ENCODE results near the gene DROSHA.

The DROSHA gene

GRCh38 chr5:31434898-31435297 lies 97.0 kb downstream of the DROSHA start:
- TF ChIP-seq PAX5 (IDR thresholded peaks at IDR 0.05; ENCODE audit: insufficient read depth, low read length, severe bottlenecking): no peak
- no peak for TF ChIP-seq SPI1 (IDR thresholded peaks at IDR 0.05; ENCODE audit: low read depth, low read length)
- TF ChIP-seq POLR2AphosphoS5 (IDR thresholded peaks at IDR 0.05; ENCODE audit: low read depth, low read length): no peak
- no peak for TF ChIP-seq TAF1 (IDR thresholded peaks at IDR 0.05; ENCODE audit: low read depth, low read length)
- no peak for TF ChIP-seq POU2F2 (IDR thresholded peaks at IDR 0.05; ENCODE audit: low read depth, low read length)
- no peak for TF ChIP-seq POLR2A (IDR thresholded peaks at IDR 0.05; ENCODE audit: low read depth, low read length)
- FAIRE-seq (no peak), DNase-seq (ENCODE audit: insufficient read length, low spot score) (no peak)

GRCh38 chr5:31433229-31433628 lies 98.7 kb downstream of the DROSHA start:
- DNase-seq (ENCODE audit: insufficient read length, low spot score) (no peak), FAIRE-seq (no peak)
- TF ChIP-seq POU2F2 (IDR thresholded peaks at IDR 0.05; ENCODE audit: low read depth, low read length): no peak
- no peak for TF ChIP-seq TAF1 (IDR thresholded peaks at IDR 0.05; ENCODE audit: low read depth, low read length)
- TF ChIP-seq PAX5 (IDR thresholded peaks at IDR 0.05; ENCODE audit: insufficient read depth, low read length, severe bottlenecking): no peak
- TF ChIP-seq SPI1 (IDR thresholded peaks at IDR 0.05; ENCODE audit: low read depth, low read length): no peak
- no peak for TF ChIP-seq POLR2AphosphoS5 (IDR thresholded peaks at IDR 0.05; ENCODE audit: low read depth, low read length)
- TF ChIP-seq POLR2A (IDR thresholded peaks at IDR 0.05; ENCODE audit: low read depth, low read length): no peak

GRCh38 chr5:31427724-31428309 lies 104.1 kb downstream of the DROSHA start:
- no peak for TF ChIP-seq POLR2AphosphoS5 (IDR thresholded peaks at IDR 0.05; ENCODE audit: low read depth, low read length)
- TF ChIP-seq TAF1 (IDR thresholded peaks at IDR 0.05; ENCODE audit: low read depth, low read length): no peak
- TF ChIP-seq SPI1 (IDR thresholded peaks at IDR 0.05; ENCODE audit: low read depth, low read length): no peak
- no peak for TF ChIP-seq PAX5 (IDR thresholded peaks at IDR 0.05; ENCODE audit: insufficient read depth, low read length, severe bottlenecking)
- TF ChIP-seq POLR2A (IDR thresholded peaks at IDR 0.05; ENCODE audit: low read depth, low read length): no peak
- no peak for TF ChIP-seq POU2F2 (IDR thresholded peaks at IDR 0.05; ENCODE audit: low read depth, low read length)
- DNase-seq (ENCODE audit: insufficient read length, low spot score): no peak
- FAIRE-seq: no peak

GRCh38 chr5:31427013-31427723 lies 104.7 kb downstream of the DROSHA start:
- FAIRE-seq: no peak
- no peak for DNase-seq (ENCODE audit: insufficient read length, low spot score)
- no peak for TF ChIP-seq POLR2AphosphoS5 (IDR thresholded peaks at IDR 0.05; ENCODE audit: low read depth, low read length)

- no peak for FAIRE-seq
- no peak for TF ChIP-seq POU2F2 (IDR thresholded peaks at IDR 0.05; ENCODE audit: low read depth, low read length)
- TF ChIP-seq POLR2A (IDR thresholded peaks at IDR 0.05; ENCODE audit: low read depth, low read length): no peak
- TF ChIP-seq POLR2AphosphoS5 (IDR thresholded peaks at IDR 0.05; ENCODE audit: low read depth, low read length): no peak
- no peak for TF ChIP-seq SPI1 (IDR thresholded peaks at IDR 0.05; ENCODE audit: low read depth, low read length)
- no peak for TF ChIP-seq PAX5 (IDR thresholded peaks at IDR 0.05; ENCODE audit: insufficient read depth, low read length, severe bottlenecking)
- TF ChIP-seq TAF1 (IDR thresholded peaks at IDR 0.05; ENCODE audit: low read depth, low read length): no peak
- DNase-seq (ENCODE audit: insufficient read length, low spot score): no peak
Observed at GRCh38 chr5:31421806-31422586, 109.9 kb downstream of the DROSHA start.

GRCh38 chr5:31417512-31417911 lies 114.4 kb downstream of the DROSHA start:
- TF ChIP-seq PAX5 (IDR thresholded peaks at IDR 0.05; ENCODE audit: insufficient read depth, low read length, severe bottlenecking) (no peak), TAF1 (IDR thresholded peaks at IDR 0.05; ENCODE audit: low read depth, low read length) (no peak), SPI1 (IDR thresholded peaks at IDR 0.05; ENCODE audit: low read depth, low read length) (no peak), POLR2AphosphoS5 (IDR thresholded peaks at IDR 0.05; ENCODE audit: low read depth, low read length) (no peak), POU2F2 (IDR thresholded peaks at IDR 0.05; ENCODE audit: low read depth, low read length) (no peak), POLR2A (IDR thresholded peaks at IDR 0.05; ENCODE audit: low read depth, low read length) (no peak)
- DNase-seq (ENCODE audit: insufficient read length, low spot score) (no peak), FAIRE-seq (no peak)

GRCh38 chr5:31416547-31416946 lies 115.3 kb downstream of the DROSHA start:
- no peak for TF ChIP-seq POU2F2 (IDR thresholded peaks at IDR 0.05; ENCODE audit: low read depth, low read length)
- no peak for TF ChIP-seq TAF1 (IDR thresholded peaks at IDR 0.05; ENCODE audit: low read depth, low read length)
- TF ChIP-seq POLR2A (IDR thresholded peaks at IDR 0.05; ENCODE audit: low read depth, low read length): no peak
- TF ChIP-seq PAX5 (IDR thresholded peaks at IDR 0.05; ENCODE audit: insufficient read depth, low read length, severe bottlenecking): no peak
- no peak for TF ChIP-seq POLR2AphosphoS5 (IDR thresholded peaks at IDR 0.05; ENCODE audit: low read depth, low read length)
- TF ChIP-seq SPI1 (IDR thresholded peaks at IDR 0.05; ENCODE audit: low read depth, low read length): no peak
- no peak for DNase-seq (ENCODE audit: insufficient read length, low spot score)
- no peak for FAIRE-seq

- no peak for DNase-seq (ENCODE audit: insufficient read length, low spot score)
- FAIRE-seq: no peak
- TF ChIP-seq POLR2A (IDR thresholded peaks at IDR 0.05; ENCODE audit: low read depth, low read length) (no peak), POU2F2 (IDR thresholded peaks at IDR 0.05; ENCODE audit: low read depth, low read length) (no peak), SPI1 (IDR thresholded peaks at IDR 0.05; ENCODE audit: low read depth, low read length) (no peak), TAF1 (IDR thresholded peaks at IDR 0.05; ENCODE audit: low read depth, low read length) (no peak), POLR2AphosphoS5 (IDR thresholded peaks at IDR 0.05; ENCODE audit: low read depth, low read length) (no peak), PAX5 (IDR thresholded peaks at IDR 0.05; ENCODE audit: insufficient read depth, low read length, severe bottlenecking) (no peak)
Observed at GRCh38 chr5:31415960-31416359, 115.9 kb downstream of the DROSHA start.

Data from GM12891 (cell line).